BLaER1 (cell line): ENCODE measurements around the gene CLSTN2.

ENCODE experiments used
- H3K27ac ChIP-seq: shearing (Covaris generic); formaldehyde crosslinking; 2 replicates; pipeline ENCODE4 v1.8.1; 2022
- H3K27me3 ChIP-seq: shearing (Covaris generic); formaldehyde crosslinking; 2 replicates; pipeline ENCODE4 v1.8.1; 2022
- H3K36me3 ChIP-seq: shearing (Covaris generic); formaldehyde crosslinking; 2 replicates; pipeline ENCODE4 v1.8.1; 2022
- H3K4me1 ChIP-seq: shearing (Covaris generic); formaldehyde crosslinking; 2 replicates; pipeline ENCODE4 v1.8.1; 2022
- H3K4me2 ChIP-seq: shearing (Covaris generic); formaldehyde crosslinking; 2 replicates; pipeline ENCODE4 v1.8.1; 2022
- H3K4me3 ChIP-seq: shearing (Covaris generic); formaldehyde crosslinking; 2 replicates; pipeline ENCODE4 v1.8.1; 2022
- H3K9ac ChIP-seq: shearing (Covaris generic); formaldehyde crosslinking; 2 replicates; pipeline ENCODE4 v1.8.1; 2022
- H3K9me3 ChIP-seq: shearing (Covaris generic); formaldehyde crosslinking; 2 replicates; pipeline ENCODE4 v1.8.1; 2022
- H4K20me1 ChIP-seq: shearing (Covaris generic); formaldehyde crosslinking; 2 replicates; pipeline ENCODE4 v1.8.1; 2022
- Cebpa-rat ChIP-seq: shearing (Covaris generic); IDR thresholded peaks from 2 replicates; pipeline ENCODE4 v1.8.1; 2022

The CLSTN2 gene

DNA sequence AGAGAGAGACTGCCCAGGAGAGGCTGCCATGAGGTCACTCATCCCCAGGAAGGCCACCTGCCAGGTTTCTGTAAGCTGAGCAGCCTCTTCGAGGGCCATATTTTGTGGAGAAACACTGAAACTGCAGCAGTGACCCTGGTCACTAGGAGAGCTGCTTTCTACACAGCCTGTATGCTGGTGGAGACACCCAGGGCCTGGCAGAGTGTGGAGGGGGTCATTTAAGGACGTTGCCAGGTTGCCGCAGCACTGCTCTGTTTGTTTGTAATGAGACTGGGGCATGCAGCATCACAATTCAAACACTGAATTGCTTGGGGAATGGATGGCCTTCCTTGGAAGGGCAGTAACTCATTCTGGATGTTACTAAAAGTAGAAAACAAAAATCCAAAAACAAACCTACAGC, 638.0 kb downstream of the CLSTN2 start:
- H3K9me3 ChIP-seq: no peaks in the 10 kb centered on the region
- no peak overlapping the region for H3K27ac ChIP-seq
- no peak for TF ChIP-seq Cebpa-rat
- no peaks in the 10 kb centered on the region for H4K20me1 ChIP-seq
- no peak overlapping the region for H3K9ac ChIP-seq
- H3K4me2 ChIP-seq: no peak overlapping the region
- no peaks in the 10 kb centered on the region for H3K27me3 ChIP-seq
- no peak overlapping the region for H3K4me3 ChIP-seq
- H3K4me1 ChIP-seq: no peaks in the 10 kb centered on the region
- H3K36me3 ChIP-seq: no peaks in the 10 kb centered on the region

DNA sequence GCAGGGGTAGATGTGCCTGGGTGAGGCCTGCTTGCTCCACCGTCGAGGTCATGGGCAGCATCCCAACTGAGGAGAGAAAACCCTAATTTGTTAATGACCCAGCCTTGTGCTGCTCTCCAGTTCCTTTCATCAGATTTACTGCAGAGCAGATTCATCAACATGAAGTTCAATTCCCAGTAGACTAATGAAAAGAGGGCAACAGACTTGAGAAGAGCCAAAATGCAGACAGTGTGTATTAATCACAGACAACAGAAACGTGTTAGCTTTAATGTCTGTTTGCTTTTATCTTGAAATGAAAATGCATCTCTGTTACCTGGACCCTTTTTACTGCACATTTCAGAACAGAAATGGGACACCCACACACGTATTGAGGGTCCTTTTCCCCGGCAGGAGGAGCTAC, 639.4 kb downstream of the CLSTN2 start:
- Histone ChIP-seq H3K9ac (no peak overlapping the region), H3K27me3 (no peaks in the 10 kb centered on the region), H3K27ac (no peak overlapping the region), H3K4me2 (no peak overlapping the region), H3K4me1 (no peaks in the 10 kb centered on the region), H3K36me3 (no peaks in the 10 kb centered on the region), H3K9me3 (no peaks in the 10 kb centered on the region), H3K4me3 (no peak overlapping the region), H4K20me1 (no peaks in the 10 kb centered on the region)
- TF ChIP-seq Cebpa-rat: no peak

DNA sequence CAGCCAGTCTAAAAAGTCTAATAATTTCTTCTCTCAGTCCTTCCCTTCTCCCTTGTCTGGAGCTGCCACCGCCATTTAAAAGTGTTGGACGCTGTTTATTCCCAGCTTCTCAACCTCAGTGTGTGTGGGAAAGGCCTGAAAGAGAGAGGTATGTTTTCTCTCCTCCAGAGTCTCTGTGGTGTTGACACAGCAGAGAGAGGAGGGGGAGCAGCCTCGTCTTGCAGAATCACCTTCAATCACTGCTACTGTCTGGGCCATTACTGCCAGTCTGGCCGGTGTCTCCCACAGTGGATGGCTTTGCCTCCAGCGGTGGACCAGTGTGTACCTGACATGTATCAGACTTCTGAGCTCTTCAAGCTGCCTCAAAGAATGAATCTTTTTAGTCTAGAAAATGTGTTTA, 641.5 kb downstream of the CLSTN2 start:
- Histone ChIP-seq H3K9me3 (no peaks in the 10 kb centered on the region), H4K20me1 (no peaks in the 10 kb centered on the region), H3K4me1 (no peaks in the 10 kb centered on the region), H3K36me3 (no peaks in the 10 kb centered on the region), H3K27ac (no peak overlapping the region), H3K9ac (no peak overlapping the region), H3K4me3 (no peak overlapping the region), H3K27me3 (no peaks in the 10 kb centered on the region), H3K4me2 (no peak overlapping the region)
- no peak for TF ChIP-seq Cebpa-rat

DNA sequence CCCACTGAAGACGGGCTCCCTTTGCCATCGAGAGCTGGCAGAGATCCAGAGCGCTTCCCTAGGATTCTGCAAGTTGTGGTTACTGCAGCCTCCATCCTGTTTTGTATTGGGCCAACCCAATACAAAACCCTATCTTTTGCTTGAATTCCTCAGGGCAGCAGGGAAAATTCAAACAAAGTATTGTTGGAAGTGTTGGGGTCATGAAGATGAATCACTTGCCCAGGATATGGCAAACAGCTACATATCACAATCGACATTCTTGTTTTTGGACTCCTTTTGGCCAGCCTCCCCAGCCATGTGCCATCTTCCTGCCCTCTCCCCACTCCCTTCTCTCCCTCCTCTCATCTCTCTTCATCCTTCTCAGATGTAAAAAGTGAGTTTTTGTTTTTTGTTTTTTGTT, 642.9 kb downstream of the CLSTN2 start:
- no peaks in the 10 kb centered on the region for H3K9me3 ChIP-seq
- no peak overlapping the region for H3K27ac ChIP-seq
- no peak overlapping the region for H3K4me3 ChIP-seq
- H3K36me3 ChIP-seq: no peaks in the 10 kb centered on the region
- no peak for TF ChIP-seq Cebpa-rat
- H3K9ac ChIP-seq: no peak overlapping the region
- H3K27me3 ChIP-seq: no peaks in the 10 kb centered on the region
- H3K4me1 ChIP-seq: no peaks in the 10 kb centered on the region
- H3K4me2 ChIP-seq: no peak overlapping the region
- H4K20me1 ChIP-seq: no peaks in the 10 kb centered on the region

DNA sequence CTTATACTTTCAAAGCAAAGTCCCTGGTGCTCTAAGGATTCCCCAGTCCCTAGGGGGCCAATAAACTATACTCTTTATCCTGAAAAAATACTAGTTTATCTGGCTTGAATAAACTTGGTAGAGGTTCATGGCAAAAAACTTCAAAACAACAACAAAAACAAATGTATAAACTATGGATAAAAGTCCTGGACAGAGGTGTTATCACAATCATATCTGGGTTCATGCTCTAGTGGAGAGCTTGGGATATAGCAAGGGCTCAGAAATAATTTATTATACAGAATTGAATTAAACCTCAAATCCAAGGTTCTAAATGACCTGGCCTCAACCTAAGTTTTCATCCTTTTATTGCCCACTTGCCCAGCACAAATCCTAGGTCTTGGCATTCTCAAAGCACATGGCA, 644.3 kb downstream of the CLSTN2 start:
- Histone ChIP-seq H3K4me1 (no peaks in the 10 kb centered on the region), H3K4me3 (no peak overlapping the region), H3K27ac (no peak overlapping the region), H3K9ac (no peak overlapping the region), H3K27me3 (no peaks in the 10 kb centered on the region), H4K20me1 (no peaks in the 10 kb centered on the region), H3K36me3 (no peaks in the 10 kb centered on the region), H3K4me2 (no peak overlapping the region), H3K9me3 (no peaks in the 10 kb centered on the region)
- TF ChIP-seq Cebpa-rat: no peak

DNA sequence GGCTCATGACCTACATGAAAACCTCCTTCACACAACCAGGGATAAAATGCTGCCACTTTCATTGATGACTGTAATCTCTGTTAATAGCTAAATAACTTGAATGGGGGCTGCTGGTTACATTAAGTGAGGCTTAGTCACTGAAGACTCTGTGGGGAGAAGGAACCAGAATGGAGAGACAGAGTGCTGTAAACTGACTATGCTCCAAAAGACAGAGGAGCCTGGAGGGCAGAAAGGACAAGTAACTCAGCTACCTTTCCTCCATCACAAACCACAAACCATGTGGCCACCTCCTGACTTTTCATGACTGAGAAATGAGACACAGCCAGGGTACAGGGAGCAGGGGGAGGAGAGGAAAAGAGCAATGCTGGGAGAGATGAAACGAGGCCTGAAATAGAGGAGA, 645.8 kb downstream of the CLSTN2 start:
- no peak for TF ChIP-seq Cebpa-rat
- H3K4me1 ChIP-seq: peaks cover 5% of the 10 kb centered on the region; the same call in 1 of the 2 replicates
- H3K27me3 ChIP-seq: no peaks in the 10 kb centered on the region
- no peaks in the 10 kb centered on the region for H3K36me3 ChIP-seq
- H3K9ac ChIP-seq: no peak overlapping the region
- H3K4me3 ChIP-seq: no peak overlapping the region
- no peaks in the 10 kb centered on the region for H3K9me3 ChIP-seq
- no peaks in the 10 kb centered on the region for H4K20me1 ChIP-seq
- no peak overlapping the region for H3K27ac ChIP-seq
- H3K4me2 ChIP-seq: no peak overlapping the region

DNA sequence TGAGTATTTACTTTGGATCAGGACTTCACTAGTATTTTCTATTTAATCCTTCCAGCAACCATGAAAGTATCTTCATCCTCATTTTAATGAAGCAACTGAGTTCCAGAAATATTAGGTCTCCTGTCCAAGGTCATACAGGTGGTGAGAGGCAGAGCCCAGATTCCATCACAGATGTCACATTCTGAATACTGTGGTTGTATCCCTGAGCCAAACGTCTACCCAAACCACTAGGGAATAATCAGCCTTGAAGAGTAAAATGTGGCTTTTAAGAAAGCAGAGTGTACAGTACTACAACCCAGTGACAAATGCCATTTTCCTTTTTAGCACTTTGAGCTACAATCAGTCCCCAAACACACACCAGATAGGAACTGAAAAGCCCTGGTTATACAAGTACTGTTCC, 649.6 kb downstream of the CLSTN2 start:
- Histone ChIP-seq H3K4me1 (peaks cover 5% of the 10 kb centered on the region; the same call in 1 of the 2 replicates), H3K27me3 (no peaks in the 10 kb centered on the region), H3K36me3 (no peaks in the 10 kb centered on the region), H3K27ac (no peak overlapping the region), H4K20me1 (no peaks in the 10 kb centered on the region), H3K9me3 (no peaks in the 10 kb centered on the region), H3K4me2 (no peak overlapping the region), H3K9ac (no peak overlapping the region), H3K4me3 (no peak overlapping the region)
- no peak for TF ChIP-seq Cebpa-rat

DNA sequence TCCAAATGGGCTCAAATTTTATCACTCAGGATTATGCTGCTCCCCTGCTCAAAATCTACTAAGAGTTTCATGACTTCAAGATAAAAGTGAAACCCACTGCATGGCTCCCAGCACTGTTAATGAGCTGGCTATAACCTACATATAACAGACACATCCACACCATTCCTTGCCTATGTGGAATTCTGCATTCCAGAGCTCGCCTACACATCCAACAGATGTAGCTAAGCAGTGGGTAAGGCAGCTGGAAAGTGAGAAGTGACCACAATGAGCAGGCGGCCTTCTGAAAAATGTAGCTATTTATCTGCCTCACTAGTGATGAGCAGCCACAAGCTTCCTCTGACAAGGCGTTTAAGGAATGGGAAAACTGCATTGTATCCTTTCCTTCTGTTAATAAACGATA, 650.8 kb downstream of the CLSTN2 start:
- H3K4me2 ChIP-seq: no peak overlapping the region
- no peak overlapping the region for H3K27ac ChIP-seq
- no peaks in the 10 kb centered on the region for H4K20me1 ChIP-seq
- no peaks in the 10 kb centered on the region for H3K36me3 ChIP-seq
- TF ChIP-seq Cebpa-rat: no peak
- peaks cover 5% of the 10 kb centered on the region; the same call in 1 of the 2 replicates for H3K4me1 ChIP-seq
- H3K4me3 ChIP-seq: no peak overlapping the region
- H3K9ac ChIP-seq: no peak overlapping the region
- H3K9me3 ChIP-seq: no peaks in the 10 kb centered on the region
- no peaks in the 10 kb centered on the region for H3K27me3 ChIP-seq

DNA sequence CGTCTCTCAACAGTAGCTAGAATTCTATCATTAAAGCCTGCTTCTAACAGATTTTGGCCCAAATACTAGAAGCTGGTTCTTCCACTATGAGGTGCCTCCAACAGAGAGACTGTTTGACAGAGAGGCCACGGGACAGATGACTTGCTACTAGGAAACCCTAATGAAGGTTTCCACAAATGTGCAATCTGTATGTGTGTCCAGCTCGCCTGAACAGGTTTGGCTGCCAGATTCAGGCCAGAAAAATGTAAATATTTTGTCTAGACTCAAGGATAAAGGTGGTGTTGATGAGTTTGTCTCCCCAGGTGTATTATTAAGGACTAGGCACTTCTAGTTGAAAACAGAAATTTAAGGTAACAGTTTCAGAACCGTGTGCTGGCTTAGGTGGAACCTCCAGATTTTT, 651.3 kb downstream of the CLSTN2 start:
- no peak overlapping the region for H3K9ac ChIP-seq
- no peak overlapping the region for H3K4me3 ChIP-seq
- TF ChIP-seq Cebpa-rat: no peak
- H3K36me3 ChIP-seq: no peaks in the 10 kb centered on the region
- H3K27me3 ChIP-seq: no peaks in the 10 kb centered on the region
- H4K20me1 ChIP-seq: no peaks in the 10 kb centered on the region
- no peaks in the 10 kb centered on the region for H3K9me3 ChIP-seq
- H3K4me2 ChIP-seq: no peak overlapping the region
- peaks cover 5% of the 10 kb centered on the region; the same call in 1 of the 2 replicates for H3K4me1 ChIP-seq
- no peak overlapping the region for H3K27ac ChIP-seq

DNA sequence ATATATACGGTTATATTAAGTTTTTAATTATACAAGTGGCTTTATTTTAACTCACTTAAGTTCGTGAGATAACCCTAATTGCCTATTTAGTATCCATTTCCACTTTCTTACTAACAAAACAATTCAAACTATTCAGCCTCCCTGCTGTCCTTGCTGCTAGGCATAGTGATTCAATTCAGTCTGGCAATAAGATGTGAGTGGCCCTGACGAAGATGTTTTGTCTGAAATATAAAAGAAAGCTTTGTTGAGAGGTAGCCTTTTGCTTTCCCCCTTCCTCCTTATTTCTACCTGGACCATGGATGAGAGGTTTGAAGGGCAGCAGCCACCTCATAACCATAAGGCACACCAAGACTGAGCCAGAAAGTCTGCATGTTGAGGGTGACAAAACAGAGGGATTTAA, 653.6 kb downstream of the CLSTN2 start:
- H3K4me2 ChIP-seq: no peak overlapping the region

DNA sequence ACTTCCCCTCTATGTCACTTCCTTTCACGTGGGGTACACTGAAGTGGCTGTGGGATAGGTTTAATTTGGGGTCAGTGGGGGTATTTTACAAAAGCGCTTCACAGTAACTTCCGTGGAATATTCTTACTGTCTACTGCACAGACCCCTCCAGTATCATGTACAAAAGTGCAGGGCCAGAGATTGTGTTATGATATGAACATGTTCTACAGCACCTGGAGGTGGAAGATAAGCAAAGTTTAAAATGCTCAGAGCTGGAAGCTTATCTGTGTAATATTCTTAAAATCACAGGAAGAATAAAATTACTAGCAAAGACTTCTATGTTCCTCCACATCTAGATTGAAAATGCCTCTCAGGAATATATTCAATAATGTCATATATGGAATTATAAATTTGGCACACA, 658.8 kb downstream of the CLSTN2 start:
- Histone ChIP-seq H3K27ac (no peak overlapping the region), H4K20me1 (no peaks in the 10 kb centered on the region), H3K4me2 (no peak overlapping the region), H3K4me3 (no peak overlapping the region), H3K9ac (no peak overlapping the region), H3K27me3 (no peaks in the 10 kb centered on the region), H3K36me3 (no peaks in the 10 kb centered on the region), H3K4me1 (no peaks in the 10 kb centered on the region), H3K9me3 (no peaks in the 10 kb centered on the region)
- TF ChIP-seq Cebpa-rat: no peak

More for the DNA sequence above, 653.6 kb downstream of the CLSTN2 start:
- TF ChIP-seq Cebpa-rat: no peak
- Histone ChIP-seq H3K36me3 (no peaks in the 10 kb centered on the region), H3K4me1 (peaks cover 5% of the 10 kb centered on the region; the same call in 1 of the 2 replicates), H3K27me3 (no peaks in the 10 kb centered on the region), H3K4me3 (no peak overlapping the region), H3K9me3 (no peaks in the 10 kb centered on the region), H4K20me1 (no peaks in the 10 kb centered on the region), H3K9ac (no peak overlapping the region), H3K27ac (no peak overlapping the region)
